ENCODE measurements around the gene FZD2. TPM values are rescaled to one million over a fixed set of nuclear protein-coding genes. Genes with fewer than 3 reads are reported as not detected.
A peak's percentile ranks its signal among the peaks of the same experiment; 100 is the strongest.

The FZD2 gene
- total and polyA plus RNA-seq, 2 of the 4 experiments (the other 2 are of a cell fraction): 21.3 to 130 TPM

DNA sequence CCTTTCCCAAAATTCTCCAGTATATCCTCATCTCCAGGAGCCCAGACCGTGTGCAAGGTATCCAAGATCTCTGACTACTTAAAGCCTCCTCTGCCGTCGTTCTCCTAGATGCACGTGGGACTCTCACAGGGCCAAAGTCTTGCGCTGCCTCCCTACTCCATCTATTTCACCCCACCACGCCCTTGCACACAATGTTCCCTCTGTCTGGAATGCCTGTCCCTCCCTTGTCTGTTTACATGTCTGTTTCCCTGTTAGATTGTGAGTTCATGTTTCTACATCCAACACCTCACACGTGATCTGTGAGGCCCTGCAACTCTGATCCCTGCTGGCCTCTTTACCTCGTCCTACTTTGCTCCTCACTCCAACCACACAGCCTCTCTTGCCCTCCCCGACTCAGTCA is 4.9 kb upstream of the FZD2 start:
- dilution Hi-C loops (cut with HindIII; ENCODE audit: low sequenced_read_pairs, unreplicated experiment): no loop called here
- ATAC-seq (ENCODE audit: low read depth): no peak
- Histone ChIP-seq H2AFZ (replicated peaks; ENCODE audit: low read length, poor library complexity) (peak overlapping the region; percentile 77), H3K9me3 (ENCODE audit: control insufficient read depth, insufficient read depth, low read length) (no peaks in the 10 kb centered on the region), H2BK5ac (ENCODE audit: low read depth, low read length, poor library complexity, severe bottlenecking) (peak overlapping the region; percentile 46), H4K20me1 (ENCODE audit: insufficient read depth, low read length) (no peaks in the 10 kb centered on the region), H3K9ac (ENCODE audit: low read depth, low read length) (no peak overlapping the region), H4K8ac (ENCODE audit: low read depth in 2 of 2, low read length in 2 of 2) (peak overlapping the region; percentile 72 to 82), H2BK20ac (ENCODE audit: low read depth, low read length) (peak overlapping the region; percentile 91), H3K4me2 (ENCODE audit: low read depth, low read length) (no peak overlapping the region), H3K23ac (ENCODE audit: low read depth, low read length) (peak overlapping the region; percentile 58; the same call in 1 of the 2 replicates), H3K79me1 (ENCODE audit: low read depth in 1 of 2, low read length in 2 of 2) (peaks cover 4 to 29% of the 10 kb centered on the region in 2 experiments; a peak in 3 of 4 replicates), H3K27ac (ENCODE audit: insufficient read depth, low read length) (no peak overlapping the region), H3K18ac (ENCODE audit: low read depth, low read length) (peak overlapping the region; percentile 65; the same call in 1 of the 2 replicates), H3K9me1 (ENCODE audit: insufficient read depth, low read length) (peaks cover 39% of the 10 kb centered on the region), H2BK120ac (ENCODE audit: low read depth, low read length) (peak overlapping the region; percentile 93), H2AK5ac (ENCODE audit: low read depth, low read length) (peak overlapping the region; percentile 91), H3K14ac (replicated peaks; ENCODE audit: low read depth, low read length) (peak overlapping the region; percentile 92), H3K4ac (ENCODE audit: low read depth, low read length) (peak overlapping the region; percentile 86), H3K56ac (ENCODE audit: extremely low read depth, insufficient read depth, low read length) (no peak overlapping the region), H2BK15ac (ENCODE audit: low read depth, low read length) (peak overlapping the region; percentile 99; the same call in 2 of the 3 replicates), H3K4me3 (ENCODE audit: insufficient read depth, low read depth, low read length) (no peak overlapping the region), H4K5ac (ENCODE audit: low read depth, low read length) (0 out of 2 replicates have a peak overlapping the region, but pooled peaks have one; percentile 42), H3K4me1 (ENCODE audit: control insufficient read depth, insufficient read depth, low read length) (peaks cover 21% of the 10 kb centered on the region), H3K27me3 (ENCODE audit: control insufficient read depth, insufficient read depth, low read length) (no peaks in the 10 kb centered on the region), H2AK9ac (replicated peaks; ENCODE audit: low read depth, low read length, poor library complexity) (peak overlapping the region; percentile 77), H4K91ac (ENCODE audit: insufficient read depth, low read depth, low read length) (peak overlapping the region; percentile 80), H3K36me3 (ENCODE audit: control insufficient read depth, insufficient read depth, low read length) (no peaks in the 10 kb centered on the region)
- CTCF ChIA-PET: interaction anchor here (0.6 kb wide), 1 partner anchor 312 kb away, joined by 3 read pairs; no protein-coding TSS in a partner anchor
- 50% methylated on average over 2 of the region's 9 CpGs; no CpG with 5 or more reads in 1 of the 2 experiments for WGBS, 2 experiments (ENCODE audit: extremely low coverage in 2 of 2, insufficient read length in 1 of 2)
- POLR2A ChIA-PET (ENCODE audit: unreplicated experiment): interaction anchor here (0.7 kb wide), 1 partner anchor 9 kb away, joined by 10 read pairs; no protein-coding TSS in a partner anchor
- no TSS peak for BruUV-seq (replicated peaks)
- in situ Hi-C loops (cut with MboI; ENCODE audit: low sequenced_read_pairs): no loop called here
- TF ChIP-seq CEBPB (IDR thresholded peaks at IDR 0.05; ENCODE audit: low read depth, low read length): no peak
- TF ChIP-seq, protein P1, sequence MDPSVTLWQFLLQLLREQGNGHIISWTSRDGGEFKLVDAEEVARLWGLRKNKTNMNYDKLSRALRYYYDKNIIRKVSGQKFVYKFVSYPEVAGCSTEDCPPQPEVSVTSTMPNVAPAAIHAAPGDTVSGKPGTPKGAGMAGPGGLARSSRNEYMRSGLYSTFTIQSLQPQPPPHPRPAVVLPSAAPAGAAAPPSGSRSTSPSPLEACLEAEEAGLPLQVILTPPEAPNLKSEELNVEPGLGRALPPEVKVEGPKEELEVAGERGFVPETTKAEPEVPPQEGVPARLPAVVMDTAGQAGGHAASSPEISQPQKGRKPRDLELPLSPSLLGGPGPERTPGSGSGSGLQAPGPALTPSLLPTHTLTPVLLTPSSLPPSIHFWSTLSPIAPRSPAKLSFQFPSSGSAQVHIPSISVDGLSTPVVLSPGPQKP (IDR thresholded peaks at IDR 0.05; ENCODE audit: borderline replicate concordance, low read depth, low read length): no peak
- TF ChIP-seq MAFK (IDR thresholded peaks at IDR 0.05; ENCODE audit: low read depth, low read length): no peak
- no peak for TF ChIP-seq CHD1 (IDR thresholded peaks at IDR 0.05; ENCODE audit: low read depth, low read length)
- TF ChIP-seq FOS (IDR thresholded peaks at IDR 0.05; ENCODE audit: low read depth, low read length): no peak
- TF ChIP-seq POLR2A (IDR thresholded peaks at IDR 0.05; ENCODE audit: low read depth, low read length): no peak
- TF ChIP-seq NFE2L2 (IDR thresholded peaks at IDR 0.05; ENCODE audit: low read depth, low read length): no peak
- no peak for TF ChIP-seq MAZ (IDR thresholded peaks at IDR 0.05; ENCODE audit: borderline replicate concordance, low read depth, low read length)
- no peak for TF ChIP-seq RCOR1 (IDR thresholded peaks at IDR 0.05; ENCODE audit: insufficient replicate concordance, low read length)
- DNase-seq: no peak
- intact Hi-C loops (cut with micrococcal nuclease): no loop called here
